ENCODE results near the gene ADA. TPM values are rescaled to one million over a fixed set of nuclear protein-coding genes. Genes with fewer than 3 reads are reported as not detected.

Gene ADA
- total and polyA plus RNA-seq, 2 of the 13 experiments (the other 11 are each of a cell fraction or from before 2014, with no cell fraction given) = 2.5 to 11.3 TPM

GRCh38 chr20:44630297-44630696 lies 21.2 kb downstream of the ADA start:
- Histone ChIP-seq H3K4me2 (ENCODE audit: low read depth, low read length) (no peak overlapping the region), H3K4me1 (ENCODE audit: insufficient read depth, low read length) (no peaks in the 10 kb centered on the region), H3K9me3 (ENCODE audit: low read length) (no peaks in the 10 kb centered on the region), H3K4me3 (replicated peaks in 1 of 3; ENCODE audit: insufficient read depth in 1 of 3, low read depth in 2 of 3, low read length in 3 of 3) (no peak overlapping the region), H3K79me2 (ENCODE audit: insufficient read depth, low read length) (no peaks in the 10 kb centered on the region), H3K9ac (ENCODE audit: insufficient read depth, low read depth, low read length) (no peak overlapping the region), H4K20me1 (ENCODE audit: insufficient read depth, low read length) (no peaks in the 10 kb centered on the region), H3K27me3 (ENCODE audit: control insufficient read depth in 1 of 2, insufficient read depth in 2 of 2, low read length in 2 of 2) (no peaks in the 10 kb centered on the region), H3K36me3 (replicated peaks in 1 of 2; ENCODE audit: control insufficient read depth in 1 of 2, insufficient read depth in 2 of 2, low read length in 2 of 2) (no peaks in the 10 kb centered on the region), H3K27ac (ENCODE audit: extremely low read length, insufficient read depth, low read length) (no peak overlapping the region), H2AFZ (ENCODE audit: low read length) (no peak overlapping the region)
- DNase-seq (ENCODE audit: low spot score) = no peak
- WGBS (ENCODE audit: low lambda C conversion rate) = 80% methylated on average over 5 of the region's 5 CpGs
- CTCF ChIA-PET (ENCODE audit: low intra/inter-chr PET ratio, low total read pairs) = no interaction called here
- TF ChIP-seq GMEB1 (CRISPR knock-in tag; IDR thresholded peaks at IDR 0.05; ENCODE audit: borderline replicate concordance) (no peak), PRDM15 (CRISPR knock-in tag; IDR thresholded peaks at IDR 0.05) (0 out of 2 replicates have a peak, but pooled peaks have one; percentile 12)
- POLR2A ChIA-PET = no interaction called here
- no peak for FAIRE-seq
- no TSS peak for BruUV-seq (replicated peaks)
- intact Hi-C loops (cut with micrococcal nuclease; ENCODE audit: unreplicated experiment) = no loop called here
- in situ Hi-C loops (cut with HindIII; ENCODE audit: extremely low pct_ligation_motif_present, low pct_unique_long_range_greater_than_20kb) = no loop called here
- ATAC-seq = no peak

- no peaks in the 10 kb centered on the region for H3K36me3 ChIP-seq (replicated peaks in 1 of 2; ENCODE audit: control insufficient read depth in 1 of 2, insufficient read depth in 2 of 2, low read length in 2 of 2)
- no peak overlapping the region for H3K4me3 ChIP-seq (replicated peaks in 1 of 3; ENCODE audit: insufficient read depth in 1 of 3, low read depth in 2 of 3, low read length in 3 of 3)
- in situ Hi-C loops (cut with HindIII; ENCODE audit: extremely low pct_ligation_motif_present, low pct_unique_long_range_greater_than_20kb) (no loop called here), intact Hi-C loops (cut with micrococcal nuclease; ENCODE audit: unreplicated experiment) (no loop called here)
- H3K4me2 ChIP-seq (ENCODE audit: low read depth, low read length) = no peak overlapping the region
- no peak overlapping the region for H3K27ac ChIP-seq (ENCODE audit: extremely low read length, insufficient read depth, low read length)
- ATAC-seq (no peak), DNase-seq (ENCODE audit: low spot score) (no peak), FAIRE-seq (no peak)
- no TSS peak for BruUV-seq (replicated peaks)
- ChIA-PET POLR2A (no interaction called here), CTCF (ENCODE audit: low intra/inter-chr PET ratio, low total read pairs) (no interaction called here)
- no peak overlapping the region for H2AFZ ChIP-seq (ENCODE audit: low read length)
- 72% methylated on average over 9 of the region's 10 CpGs for WGBS (ENCODE audit: low lambda C conversion rate)
- H3K9ac ChIP-seq (ENCODE audit: insufficient read depth, low read depth, low read length) = no peak overlapping the region
- no peaks in the 10 kb centered on the region for H3K4me1 ChIP-seq (ENCODE audit: insufficient read depth, low read length)
- H3K9me3 ChIP-seq (ENCODE audit: low read length) = no peaks in the 10 kb centered on the region
- no peaks in the 10 kb centered on the region for H4K20me1 ChIP-seq (ENCODE audit: insufficient read depth, low read length)
- no peaks in the 10 kb centered on the region for H3K79me2 ChIP-seq (ENCODE audit: insufficient read depth, low read length)
- no peaks in the 10 kb centered on the region for H3K27me3 ChIP-seq (ENCODE audit: control insufficient read depth in 1 of 2, insufficient read depth in 2 of 2, low read length in 2 of 2)
- TF ChIP-seq ZNF629 (CRISPR knock-in tag; conservative IDR thresholded peaks at IDR 0.05) (no peak), ZNF776 (CRISPR knock-in tag; IDR thresholded peaks at IDR 0.05) (peak; percentile 41; the same call in 1 of the 2 replicates)
Measured at GRCh38 chr20:44629542-44629941, 22.0 kb downstream of the ADA start.

Data from HepG2 (cell line).